ENCODE data around the gene POLR2B. TPM values are rescaled to one million over a fixed set of nuclear protein-coding genes. Genes with fewer than 3 reads are reported as not detected.

The POLR2B gene
- total and polyA plus RNA-seq, 4 donors, result 18.7 to 69.6 (median 48.2) TPM

- peak; percentile 71 to 85 for DNase-seq
Observed at GRCh38 chr4:57064811-57065711, 86.4 kb downstream of the POLR2B start.

GRCh38 chr4:57065730-57066482 lies 87.2 kb downstream of the POLR2B start:
- Histone ChIP-seq H3K4me1 (ENCODE audit: control insufficient read depth in 1 of 2, insufficient read depth in 2 of 2, low read length in 2 of 2) (peaks cover 3 to 15% of the 10 kb centered on the region in 2 donors), H3K27me3 (ENCODE audit: control insufficient read depth in 1 of 2, insufficient read depth in 2 of 2, low read length in 1 of 2) (no peaks in the 10 kb centered on the region), H3K27ac (ENCODE audit: low read depth in 1 of 2, low read length in 2 of 2) (peak overlapping the region; percentile 65 to 81), H3K36me3 (ENCODE audit: control insufficient read depth in 1 of 2, insufficient read depth in 2 of 2, low read length in 1 of 2) (no peaks in the 10 kb centered on the region), H3K9me3 (ENCODE audit: control insufficient read depth, low read length) (no peaks in the 10 kb centered on the region), H3K4me3 (ENCODE audit: low read length in 2 of 2) (no peak overlapping the region)
- ATAC-seq (ENCODE audit: low FRiP score) (peak; percentile 13), DNase-seq (no peak)
- intact Hi-C loops (cut with DNase I), result loop anchor here in 1 of 2 donors (5.0 kb wide), 1 partner anchor 41 kb away; no protein-coding TSS in a partner anchor
- WGBS, 2 donors, result 42 to 43% methylated on average over 5 of the region's 5 CpGs

More at GRCh38 chr4:57064811-57065711, 86.4 kb downstream of the POLR2B start:
- Histone ChIP-seq H3K4me1 (ENCODE audit: control insufficient read depth in 1 of 2, insufficient read depth in 2 of 2, low read length in 2 of 2) (peaks cover 2 to 18% of the 10 kb centered on the region in 2 donors), H3K9me3 (ENCODE audit: control insufficient read depth, low read length) (no peaks in the 10 kb centered on the region), H3K27ac (ENCODE audit: low read depth in 1 of 2, low read length in 2 of 2) (peak overlapping the region; percentile 65 to 81), H3K4me3 (ENCODE audit: low read length in 2 of 2) (no peak overlapping the region), H3K36me3 (ENCODE audit: control insufficient read depth in 1 of 2, insufficient read depth in 2 of 2, low read length in 1 of 2) (no peaks in the 10 kb centered on the region), H3K27me3 (ENCODE audit: control insufficient read depth in 1 of 2, insufficient read depth in 2 of 2, low read length in 1 of 2) (no peaks in the 10 kb centered on the region)
- 21 to 23% methylated on average over 20 of the region's 20 CpGs for WGBS, 2 donors
- intact Hi-C loops (cut with DNase I), result loop anchor here in 1 of 2 donors (5.0 kb wide), 1 partner anchor 42 kb away; no protein-coding TSS in a partner anchor
- ATAC-seq (ENCODE audit: low FRiP score), result peak; percentile 79

GRCh38 chr4:57068237-57068981 lies 89.7 kb downstream of the POLR2B start:
- H3K36me3 ChIP-seq (ENCODE audit: control insufficient read depth in 1 of 2, insufficient read depth in 2 of 2, low read length in 1 of 2), result no peaks in the 10 kb centered on the region
- DNase-seq (no peak), ATAC-seq (ENCODE audit: low FRiP score) (no peak)
- intact Hi-C loops (cut with DNase I), result loop anchor here in 1 of 2 donors (5.0 kb wide), 1 partner anchor 39 kb away; no protein-coding TSS in a partner anchor
- H3K4me1 ChIP-seq (ENCODE audit: control insufficient read depth in 1 of 2, insufficient read depth in 2 of 2, low read length in 2 of 2), result peaks cover 6 to 10% of the 10 kb centered on the region in 2 donors
- no peaks in the 10 kb centered on the region for H3K9me3 ChIP-seq (ENCODE audit: control insufficient read depth, low read length)
- 37 to 39% methylated on average over 8 of the region's 8 CpGs for WGBS, 2 donors
- H3K27me3 ChIP-seq (ENCODE audit: control insufficient read depth in 1 of 2, insufficient read depth in 2 of 2, low read length in 1 of 2), result no peaks in the 10 kb centered on the region
- peak overlapping the region; percentile 75 to 91 for H3K27ac ChIP-seq (ENCODE audit: low read depth in 1 of 2, low read length in 2 of 2)
- H3K4me3 ChIP-seq (ENCODE audit: low read length in 2 of 2), result no peak overlapping the region

- no peak overlapping the region for H3K27ac ChIP-seq (ENCODE audit: low read depth in 1 of 2, low read length in 2 of 2)
- DNase-seq (no peak), ATAC-seq (ENCODE audit: low FRiP score) (no peak)
- WGBS, 2 donors, result 75 to 81% methylated on average over 2 of the region's 2 CpGs
- no peak overlapping the region for H3K4me3 ChIP-seq (ENCODE audit: low read length in 2 of 2)
- intact Hi-C loops (cut with DNase I), result no loop called here
- no peaks in the 10 kb centered on the region for H3K36me3 ChIP-seq (ENCODE audit: control insufficient read depth in 1 of 2, insufficient read depth in 2 of 2, low read length in 1 of 2)
- no peaks in the 10 kb centered on the region for H3K9me3 ChIP-seq (ENCODE audit: control insufficient read depth, low read length)
- H3K27me3 ChIP-seq (ENCODE audit: control insufficient read depth in 1 of 2, insufficient read depth in 2 of 2, low read length in 1 of 2), result no peaks in the 10 kb centered on the region
- peaks cover 7 to 11% of the 10 kb centered on the region in 2 donors for H3K4me1 ChIP-seq (ENCODE audit: control insufficient read depth in 1 of 2, insufficient read depth in 2 of 2, low read length in 2 of 2)
Observed at GRCh38 chr4:57070461-57070860, 91.8 kb downstream of the POLR2B start.

GRCh38 chr4:57071326-57071725 lies 92.6 kb downstream of the POLR2B start:
- Histone ChIP-seq H3K4me3 (ENCODE audit: low read length in 2 of 2) (no peak overlapping the region), H3K27ac (ENCODE audit: low read depth in 1 of 2, low read length in 2 of 2) (peak overlapping the region; percentile 49 to 57), H3K36me3 (ENCODE audit: control insufficient read depth in 1 of 2, insufficient read depth in 2 of 2, low read length in 1 of 2) (peaks cover 0 to 3% of the 10 kb centered on the region in 2 donors), H3K9me3 (ENCODE audit: control insufficient read depth, low read length) (no peaks in the 10 kb centered on the region), H3K27me3 (ENCODE audit: control insufficient read depth in 1 of 2, insufficient read depth in 2 of 2, low read length in 1 of 2) (no peaks in the 10 kb centered on the region), H3K4me1 (ENCODE audit: control insufficient read depth in 1 of 2, insufficient read depth in 2 of 2, low read length in 2 of 2) (peaks cover 8 to 11% of the 10 kb centered on the region in 2 donors)
- 27 to 55% methylated on average over 2 of the region's 2 CpGs for WGBS, 2 donors
- intact Hi-C loops (cut with DNase I), result no loop called here
- ATAC-seq (ENCODE audit: low FRiP score) (peak; percentile 79), DNase-seq (no peak)

- Histone ChIP-seq H3K27me3 (ENCODE audit: control insufficient read depth in 1 of 2, insufficient read depth in 2 of 2, low read length in 1 of 2) (no peaks in the 10 kb centered on the region), H3K36me3 (ENCODE audit: control insufficient read depth in 1 of 2, insufficient read depth in 2 of 2, low read length in 1 of 2) (peaks cover 0 to 3% of the 10 kb centered on the region in 2 donors), H3K4me1 (ENCODE audit: control insufficient read depth in 1 of 2, insufficient read depth in 2 of 2, low read length in 2 of 2) (peaks cover 8 to 15% of the 10 kb centered on the region in 2 donors), H3K27ac (ENCODE audit: low read depth in 1 of 2, low read length in 2 of 2) (peak overlapping the region in 1 of 2 donors; percentile 42), H3K9me3 (ENCODE audit: control insufficient read depth, low read length) (no peaks in the 10 kb centered on the region), H3K4me3 (ENCODE audit: low read length in 2 of 2) (no peak overlapping the region)
- no peak for ATAC-seq (ENCODE audit: low FRiP score)
- no peak for DNase-seq
- WGBS, 2 donors, result 74 to 77% methylated on average over 5 of the region's 5 CpGs
- intact Hi-C loops (cut with DNase I), result no loop called here
Observed at GRCh38 chr4:57073559-57073958, 94.9 kb downstream of the POLR2B start.

- no peaks in the 10 kb centered on the region for H3K27me3 ChIP-seq (ENCODE audit: control insufficient read depth in 1 of 2, insufficient read depth in 2 of 2, low read length in 1 of 2)
- peaks cover 0 to 3% of the 10 kb centered on the region in 2 donors for H3K36me3 ChIP-seq (ENCODE audit: control insufficient read depth in 1 of 2, insufficient read depth in 2 of 2, low read length in 1 of 2)
- peak overlapping the region; percentile 9 to 70 for H3K27ac ChIP-seq (ENCODE audit: low read depth in 1 of 2, low read length in 2 of 2)
- H3K4me3 ChIP-seq (ENCODE audit: low read length in 2 of 2), result no peak overlapping the region
- 0 to 3% methylated on average over 4 of the region's 4 CpGs for WGBS, 2 donors
- H3K9me3 ChIP-seq (ENCODE audit: control insufficient read depth, low read length), result no peaks in the 10 kb centered on the region
- no peak for DNase-seq
- intact Hi-C loops (cut with DNase I), result no loop called here
- H3K4me1 ChIP-seq (ENCODE audit: control insufficient read depth in 1 of 2, insufficient read depth in 2 of 2, low read length in 2 of 2), result peaks cover 8 to 10% of the 10 kb centered on the region in 2 donors
- ATAC-seq (ENCODE audit: low FRiP score), result no peak
Observed at GRCh38 chr4:57074744-57075143, 96.0 kb downstream of the POLR2B start.

- no peak overlapping the region for H3K27ac ChIP-seq (ENCODE audit: low read depth in 1 of 2, low read length in 2 of 2)
- H3K4me1 ChIP-seq (ENCODE audit: control insufficient read depth in 1 of 2, insufficient read depth in 2 of 2, low read length in 2 of 2), result peaks cover 8 to 16% of the 10 kb centered on the region in 2 donors
Observed at GRCh38 chr4:57075367-57075766, 96.7 kb downstream of the POLR2B start.

More at GRCh38 chr4:57075367-57075766, 96.7 kb downstream of the POLR2B start:
- peaks cover 0 to 3% of the 10 kb centered on the region in 2 donors for H3K36me3 ChIP-seq (ENCODE audit: control insufficient read depth in 1 of 2, insufficient read depth in 2 of 2, low read length in 1 of 2)
- intact Hi-C loops (cut with DNase I), result no loop called here
- H3K9me3 ChIP-seq (ENCODE audit: control insufficient read depth, low read length), result no peaks in the 10 kb centered on the region
- ATAC-seq (ENCODE audit: low FRiP score) (no peak), DNase-seq (no peak)
- no peaks in the 10 kb centered on the region for H3K27me3 ChIP-seq (ENCODE audit: control insufficient read depth in 1 of 2, insufficient read depth in 2 of 2, low read length in 1 of 2)
- H3K4me3 ChIP-seq (ENCODE audit: low read length in 2 of 2), result no peak overlapping the region
